Activated B cell treated with CpG ODN at 0.5 μM for 24 hours (primary cell): Measurements from ENCODE around the gene HMX3. TPM values are rescaled to one million over a fixed set of nuclear protein-coding genes. Genes with fewer than 3 reads are reported as not detected.

Experiments used
- ATAC-seq: fragments of 200-7000 bp; cut with Tn5 transposase; one replicate; pipeline ENCODE4 v1.10.0; 2021; ENCODE audit warnings: low read depth, mild to moderate bottlenecking, moderate library complexity
- CTCF ChIA-PET: fragments of 350-600 bp; sonication (Branson Sonifier 250); formaldehyde crosslinking; loops from one replicate; lab custom pipeline; 2021; ENCODE audit warnings: antibody characterized with exemption; lab: Charles Lee
- POLR2A ChIA-PET: fragments of 350-600 bp; sonication (Branson Sonifier 250); formaldehyde crosslinking; loops from one replicate; lab custom pipeline; 2021; ENCODE audit warnings: antibody characterized with exemption; lab: Charles Lee
- DNase-seq: peaks from one replicate; pipeline ENCODE4 v3.0.0; 2022
- H3K27ac Mint-ChIP-seq: one replicate; pipeline ENCODE4 v1.8.0; 2020; ENCODE audit warnings: mixed read lengths
- H3K27me3 Mint-ChIP-seq: one replicate; pipeline ENCODE4 v1.8.0; 2021; ENCODE audit warnings: mixed read lengths
- H3K36me3 Mint-ChIP-seq: one replicate; pipeline ENCODE4 v1.8.0; 2021; ENCODE audit warnings: low read depth, mixed read lengths
- H3K4me1 Mint-ChIP-seq: one replicate; pipeline ENCODE4 v1.8.0; 2021; ENCODE audit warnings: mixed read lengths
- H3K4me3 Mint-ChIP-seq: one replicate; pipeline ENCODE4 v1.8.0; 2020; ENCODE audit warnings: mild to moderate bottlenecking, mixed read lengths
- H3K9me3 Mint-ChIP-seq: one replicate; pipeline ENCODE4 v1.8.0; 2020; ENCODE audit warnings: mixed read lengths
- CTCF ChIP-seq: fragments of 200-600 bp; IDR thresholded peaks from one replicate; pipeline ENCODE4 v1.8.0; 2022; ENCODE audit warnings: antibody characterized with exemption, mild to moderate bottlenecking
- intact Hi-C: fragments of 100-400 bp; cut with micrococcal nuclease; formaldehyde crosslinking; loops from one replicate; pipeline ENCODE4 v1.15.1; 2024
- total RNA-seq: library from RNA; stranded (reverse); gene quantifications from 2 replicates; pipeline ENCODE4 v1.2.3, GENCODE V29; 2022

HMX3 gene
- total RNA-seq, 1 donor from 2014 or later: not detected

GRCh38 chr10:123183724-123184123, 48.0 kb downstream of the HMX3 start:
- TF ChIP-seq CTCF: no peak
- no peak overlapping the region for H3K27ac Mint-ChIP-seq
- H3K27me3 Mint-ChIP-seq: no peaks in the 10 kb centered on the region
- no peak for ATAC-seq
- intact Hi-C loops: no loop called here
- ChIA-PET CTCF (no interaction called here), POLR2A (no interaction called here)
- peaks cover 48% of the 10 kb centered on the region for H3K36me3 Mint-ChIP-seq
- no peaks in the 10 kb centered on the region for H3K4me1 Mint-ChIP-seq
- no peak overlapping the region for H3K4me3 Mint-ChIP-seq
- H3K9me3 Mint-ChIP-seq: peaks cover 27% of the 10 kb centered on the region
- no peak for DNase-seq

GRCh38 chr10:123187781-123188180, 52.0 kb downstream of the HMX3 start:
- H3K4me1 Mint-ChIP-seq: no peaks in the 10 kb centered on the region
- ChIA-PET POLR2A (no interaction called here), CTCF (no interaction called here)
- H3K27ac Mint-ChIP-seq: no peak overlapping the region
- H3K27me3 Mint-ChIP-seq: no peaks in the 10 kb centered on the region
- TF ChIP-seq CTCF: no peak
- no peak for DNase-seq
- no peak for ATAC-seq
- H3K9me3 Mint-ChIP-seq: peaks cover 27% of the 10 kb centered on the region
- H3K36me3 Mint-ChIP-seq: peaks cover 60% of the 10 kb centered on the region
- intact Hi-C loops: no loop called here
- no peak overlapping the region for H3K4me3 Mint-ChIP-seq

Other genes starting within 250 kb of the HMX3 start
- gene FAM24A, start 225.4 kb upstream of the HMX3 start, total RNA-seq: not detected in 2 replicates
- 10.9 and 12.5 TPM in 2 replicates for gene C10orf88, start 181.7 kb upstream of the HMX3 start, total RNA-seq
- gene PSTK, start 155.6 kb upstream of the HMX3 start, total RNA-seq: 3.9 and 5.3 TPM in 2 replicates
- 14.2 and 17.0 TPM in 2 replicates for gene IKZF5, start 127.2 kb upstream of the HMX3 start, total RNA-seq
- 22.7 and 22.8 TPM in 2 replicates for gene ACADSB, start 127.0 kb upstream of the HMX3 start, total RNA-seq
- gene HMX2, start 12.2 kb downstream of the HMX3 start, total RNA-seq: 0.13 TPM in 1 of 2 replicates, not detected in the other
- 137 and 141 TPM in 2 replicates for gene BUB3, start 18.4 kb downstream of the HMX3 start, total RNA-seq